GM12864 (cell line): Measurements from ENCODE around the gene OR10A2.
"Not testable (repeated sequence)": the region's sequence is repeated elsewhere in the genome, so short reads cannot be mapped to it uniquely, and the experiment has no call there.

Source experiments
- DNase-seq: peaks from one replicate; pipeline ENCODE4 v3.0.0-alpha.2; 2011; ENCODE audit warnings: low read depth
- H3K4me3 ChIP-seq: 2 replicates; pipeline ENCODE4 v1.5.1; 2011; ENCODE audit warnings: mild to moderate bottlenecking, low read depth, low read length, control low read depth
- CTCF ChIP-seq: IDR thresholded peaks from 2 replicates; pipeline ENCODE4 v1.5.1; 2011; ENCODE audit warnings: low read depth, mild to moderate bottlenecking, moderate library complexity, low read length, control low read depth, inconsistent platforms; ENCODE audit errors: missing control alignments

OR10A2 gene

GRCh38 chr11:6833356-6833755 lies 29.5 kb upstream of the OR10A2 start:
- H3K4me3 ChIP-seq, result no peak overlapping the region
- DNase-seq, result no peak
- TF ChIP-seq CTCF, result no peak

GRCh38 chr11:6834021-6834420 lies 28.8 kb upstream of the OR10A2 start:
- no peak overlapping the region for H3K4me3 ChIP-seq
- TF ChIP-seq CTCF, result no peak
- DNase-seq, result no peak

GRCh38 chr11:6841694-6842093 lies 21.2 kb upstream of the OR10A2 start:
- TF ChIP-seq CTCF, result no peak
- DNase-seq, result no peak
- no peak overlapping the region for H3K4me3 ChIP-seq

GRCh38 chr11:6843670-6844069 lies 19.2 kb upstream of the OR10A2 start:
- no peak for TF ChIP-seq CTCF
- no peak for DNase-seq
- H3K4me3 ChIP-seq, result no peak overlapping the region

GRCh38 chr11:6844356-6844755 lies 18.5 kb upstream of the OR10A2 start:
- TF ChIP-seq CTCF, result no peak
- DNase-seq, result no peak
- H3K4me3 ChIP-seq, result no peak overlapping the region

- no peak within 1 kb of the TSS for H3K4me3 ChIP-seq
- no peak for DNase-seq
- TF ChIP-seq CTCF, result no peak
These were observed 17.5 kb upstream of the OR10A2 start, which contains the start of gene OR10A5 for GRCh38 chr11:6845383-6845782. Gene OR10A5 (plus strand): TSS chr11:6845683. CDS start chr11:6845683, 0 bp downstream.

GRCh38 chr11:6850526-6850925 lies 12.3 kb upstream of the OR10A2 start:
- H3K4me3 ChIP-seq, result no peak overlapping the region
- DNase-seq, result no peak
- TF ChIP-seq CTCF, result no peak

- not testable (repeated sequence) for H3K4me3 ChIP-seq, DNase-seq
These were observed 8.1 kb upstream of the OR10A2 start for GRCh38 chr11:6854801-6855200.
